Hematopoietic multipotent progenitor cell treated with erythropoietin and hydrocortisone succinate and interleukin-3 and kit ligand, for 17 days (in vitro differentiated cells): ENCODE measurements around the gene RABAC1.

ENCODE experiments used
- DNase-seq: peaks from one replicate; pipeline ENCODE4 v3.0.0-alpha.2; 2015; ENCODE audit warnings: low spot score

The RABAC1 gene

DNA sequence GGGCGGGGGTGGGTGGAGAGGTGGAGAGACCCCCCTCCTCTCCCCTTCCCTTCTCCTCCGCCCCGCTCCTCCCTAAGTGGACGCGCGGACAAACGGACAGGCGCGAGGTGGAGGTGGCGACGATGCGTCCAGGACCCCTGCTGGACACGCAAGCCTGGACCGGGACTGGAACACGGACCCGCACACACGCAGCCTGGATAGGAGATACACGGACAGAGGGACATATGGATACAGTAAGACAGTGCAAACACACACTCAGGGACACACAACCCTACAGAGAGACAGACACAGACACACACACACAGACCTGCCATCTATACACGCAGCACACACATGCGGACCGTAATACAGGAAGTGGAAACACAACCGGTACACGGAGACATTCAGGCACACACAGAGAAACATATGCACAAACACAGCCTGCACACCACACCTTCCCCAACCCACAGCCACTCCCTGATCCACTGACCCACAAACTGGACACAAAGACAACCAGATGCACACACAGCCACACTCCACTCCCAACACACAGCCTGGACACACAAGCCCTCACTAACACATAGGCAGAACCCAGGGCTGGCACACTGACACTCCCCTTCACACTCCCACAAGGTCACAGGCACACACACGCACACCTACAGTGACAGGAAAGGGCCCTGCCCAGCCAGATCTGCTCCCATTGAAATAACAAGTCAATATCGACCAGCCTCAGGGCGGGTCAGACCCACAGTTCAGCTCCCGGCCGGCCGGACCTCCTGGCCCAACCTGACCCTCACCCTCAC lies 30.2 kb downstream of the RABAC1 start:
- DNase-seq = no peak

DNA sequence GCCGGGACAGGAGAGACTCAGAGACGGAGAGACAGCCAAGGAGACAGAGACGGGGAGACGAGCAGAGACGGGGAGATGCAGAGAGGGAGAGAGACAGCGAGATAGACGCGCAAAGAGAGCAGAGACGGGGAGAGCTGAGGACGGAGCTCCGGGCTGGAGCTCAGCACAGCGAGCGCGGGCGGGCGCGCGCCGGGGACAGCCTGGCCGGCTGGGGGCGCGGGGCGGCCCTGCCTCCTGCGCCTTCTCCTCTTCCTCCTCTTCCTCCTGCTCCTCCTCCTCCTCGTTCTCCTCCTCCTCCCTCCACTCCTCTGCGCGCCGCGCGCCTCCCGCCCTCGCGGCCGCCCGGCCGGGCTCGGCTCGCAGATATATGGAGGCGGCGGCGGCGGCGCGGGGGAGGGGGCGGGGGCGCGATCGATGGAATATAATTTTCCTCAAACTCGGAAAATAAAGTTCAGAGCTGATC lies 30.9 kb downstream of the RABAC1 start, which contains the start of gene ERFL:
TSS of gene ERFL (minus strand) at position 229 of the 463 bp plus-strand sequence. CDS start 15,530 bp downstream, outside the sequence.
- no peak for DNase-seq

DNA sequence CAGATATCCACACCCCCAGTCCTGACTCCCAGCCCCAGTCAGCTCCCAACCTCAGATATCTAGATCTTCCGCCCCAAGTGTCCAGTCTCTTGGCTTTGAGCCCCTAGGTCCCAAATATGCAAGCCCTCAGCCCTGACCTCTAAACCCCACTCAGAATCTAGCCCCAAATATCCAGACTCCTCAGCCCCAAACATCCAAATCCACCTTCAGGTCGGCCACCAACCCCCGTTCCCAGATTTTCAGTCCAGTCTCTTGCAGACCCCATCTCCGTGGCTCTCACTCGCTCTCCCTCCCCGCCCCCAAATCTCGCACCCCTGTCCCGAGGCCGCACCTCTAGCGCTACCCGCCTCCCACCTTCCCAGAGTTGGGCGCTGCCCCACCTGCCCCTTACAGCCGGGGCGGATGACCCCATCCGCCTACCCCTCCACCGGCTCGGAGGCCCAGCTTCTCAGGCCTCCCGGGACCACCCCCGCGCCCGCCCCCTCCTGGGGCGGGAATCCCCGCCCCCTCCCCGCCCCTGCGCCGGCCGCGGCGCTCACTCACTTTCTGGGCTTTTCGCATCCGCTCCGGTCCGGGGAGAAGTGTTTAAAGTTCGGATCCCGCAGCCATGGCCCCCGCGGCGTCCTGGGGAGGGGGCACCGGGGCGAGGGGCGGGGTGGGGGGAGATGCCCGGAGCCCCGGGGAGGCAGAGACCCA lies 31.5 kb downstream of the RABAC1 start:
- no peak for DNase-seq

DNA sequence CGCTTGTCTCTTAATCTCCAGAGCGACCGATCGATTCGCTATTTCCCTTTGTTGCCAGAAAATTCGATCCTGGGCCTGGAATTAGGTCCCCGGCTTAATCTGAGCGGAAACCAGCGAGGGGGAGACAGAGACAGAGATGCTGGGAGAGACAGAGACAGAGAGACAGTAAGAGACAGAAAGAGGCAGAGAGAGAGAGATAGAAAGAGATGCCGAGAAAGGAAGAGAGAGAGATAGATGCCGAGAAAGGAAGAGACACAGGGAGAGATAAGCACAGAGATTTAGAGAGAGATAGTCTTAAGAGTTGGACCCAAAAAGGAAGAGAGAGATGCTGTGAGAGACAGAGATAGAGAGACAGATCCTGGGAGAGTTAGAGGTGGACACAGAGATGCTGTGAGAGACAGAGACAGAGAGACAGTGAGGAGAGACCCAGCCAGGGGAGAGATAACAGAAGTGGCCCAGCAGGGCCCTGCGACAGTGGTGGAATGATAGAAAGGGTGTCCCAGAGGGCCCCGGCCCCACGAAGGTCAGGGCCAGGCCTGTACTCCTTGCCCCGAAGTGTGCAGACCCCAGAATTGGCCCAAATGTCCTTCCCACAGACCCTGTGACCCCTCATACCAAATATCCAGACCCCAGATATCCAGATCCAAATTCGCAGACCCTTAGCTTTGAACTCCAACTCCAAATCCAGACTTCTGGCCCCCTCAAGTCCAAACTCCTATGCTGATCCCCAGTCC lies 32.2 kb downstream of the RABAC1 start:
- no peak for DNase-seq

DNA sequence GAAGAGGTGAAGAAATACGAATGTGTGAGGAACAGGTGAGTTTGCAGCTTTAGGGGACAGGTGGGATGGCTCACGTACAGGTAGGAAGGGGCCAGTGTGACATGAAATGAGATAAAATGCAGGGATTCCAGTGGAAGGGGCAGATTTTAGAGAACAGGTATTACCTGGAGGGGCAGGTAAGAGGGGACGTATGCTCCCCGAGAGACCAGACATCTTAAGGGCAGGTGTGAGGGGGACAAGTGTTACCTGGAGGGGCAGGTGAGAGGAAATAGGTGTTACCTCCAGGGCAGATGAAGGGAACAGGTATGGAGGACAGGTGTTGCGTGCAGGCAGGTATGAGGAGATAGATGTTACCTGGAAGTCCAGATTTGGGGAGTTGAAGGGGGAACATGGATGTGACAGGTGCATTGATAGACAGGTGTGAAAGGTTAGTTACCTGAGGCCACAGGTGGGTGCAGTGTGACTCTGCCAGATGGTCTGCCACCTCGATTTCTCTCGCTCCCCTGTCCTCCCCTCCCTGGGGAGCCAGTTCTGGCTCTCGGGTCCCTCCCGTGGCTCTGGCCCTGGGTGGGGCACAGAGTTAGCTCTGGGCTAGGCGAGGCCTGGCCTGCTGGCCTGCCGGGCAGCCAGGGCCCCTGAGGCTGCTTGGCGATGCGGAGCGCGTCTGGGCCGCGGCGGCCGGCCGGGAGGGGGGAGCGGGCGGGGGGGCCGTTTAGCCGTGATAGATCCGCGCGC lies 32.9 kb downstream of the RABAC1 start:
- DNase-seq = no peak

DNA sequence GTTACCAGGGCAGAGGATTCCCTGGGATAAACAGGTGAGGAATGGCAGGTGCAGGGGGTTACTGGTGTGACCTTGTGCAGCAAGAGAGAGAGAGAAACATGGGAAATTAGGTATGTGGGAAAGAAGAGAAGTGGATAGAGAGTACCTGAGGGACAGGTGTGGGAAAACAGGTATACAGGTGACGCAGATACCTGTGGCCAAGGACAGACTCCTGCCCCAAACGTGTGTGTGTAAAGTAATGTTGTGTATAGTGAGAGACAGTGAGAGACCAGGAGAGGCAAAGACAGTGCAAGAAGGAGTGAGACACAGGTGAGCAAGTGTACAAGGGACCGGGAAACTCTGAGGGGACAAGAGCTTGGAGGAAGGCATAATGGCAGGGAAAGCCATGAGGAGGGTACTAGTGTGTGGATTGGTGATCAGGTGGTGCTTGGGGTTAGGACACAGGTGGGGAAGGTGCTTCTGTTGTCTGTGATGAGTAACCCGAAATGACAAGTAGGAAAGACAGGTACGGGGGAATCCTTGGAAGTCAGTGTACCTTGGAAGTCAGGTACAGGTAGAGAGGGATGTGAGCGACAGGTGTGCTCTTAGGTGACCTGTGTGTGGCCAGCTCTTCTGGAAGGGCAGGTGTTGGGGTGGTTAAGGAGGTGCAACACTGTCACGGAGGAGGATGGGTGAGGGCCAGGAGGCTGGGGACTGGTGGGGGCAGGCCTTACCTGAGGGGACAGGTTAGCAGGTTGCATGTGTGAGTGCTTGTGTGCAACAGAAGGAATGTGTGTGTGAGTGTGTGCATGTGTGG lies 33.7 kb downstream of the RABAC1 start:
- no peak for DNase-seq

DNA sequence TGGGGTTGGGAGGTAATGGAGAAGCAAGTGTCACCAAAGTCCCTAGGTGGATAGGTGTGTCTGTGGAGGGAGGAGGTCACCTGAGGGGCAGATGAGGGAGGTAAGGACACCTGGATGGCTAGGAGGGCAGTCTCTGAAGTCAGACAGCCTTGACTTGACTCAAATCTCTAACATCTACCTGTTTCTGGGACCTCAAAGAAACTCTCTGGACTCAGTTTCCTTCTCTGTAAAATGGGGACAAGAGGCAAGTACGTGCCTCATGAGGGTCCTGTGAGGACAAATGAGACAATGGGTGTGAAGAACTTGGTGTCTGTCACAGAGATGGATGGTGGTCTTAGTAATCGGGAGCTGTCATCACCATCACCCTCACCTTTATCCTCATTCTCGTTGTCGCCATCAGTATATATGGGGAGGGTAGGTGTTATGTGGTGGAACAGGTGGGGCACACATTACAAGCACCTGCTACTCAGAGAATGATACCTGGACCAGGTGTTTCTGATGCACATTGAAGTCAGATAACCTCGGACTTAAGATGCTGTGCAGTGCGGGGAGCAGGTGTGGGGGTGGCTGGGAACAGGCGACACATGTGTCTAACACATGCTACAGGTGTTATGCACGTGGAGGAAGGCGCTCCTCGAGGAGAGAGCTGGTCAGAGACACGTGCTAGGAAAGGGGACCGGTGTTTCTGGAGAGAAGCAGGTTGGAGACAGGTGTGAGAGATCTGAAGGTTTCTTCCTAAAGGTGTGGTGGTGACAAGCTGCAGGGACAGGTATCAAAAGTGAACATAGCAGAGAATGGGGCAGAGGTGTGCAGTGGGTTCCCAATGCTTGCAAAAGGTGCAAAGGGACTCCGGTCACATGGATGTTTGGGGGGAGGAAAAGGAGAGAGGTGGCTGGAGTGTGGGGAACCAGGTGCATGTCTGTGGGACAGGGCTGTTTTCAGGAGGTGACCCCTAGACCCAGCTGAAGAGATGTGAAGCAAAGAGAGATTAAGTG lies 34.7 kb downstream of the RABAC1 start:
- DNase-seq = no peak

DNA sequence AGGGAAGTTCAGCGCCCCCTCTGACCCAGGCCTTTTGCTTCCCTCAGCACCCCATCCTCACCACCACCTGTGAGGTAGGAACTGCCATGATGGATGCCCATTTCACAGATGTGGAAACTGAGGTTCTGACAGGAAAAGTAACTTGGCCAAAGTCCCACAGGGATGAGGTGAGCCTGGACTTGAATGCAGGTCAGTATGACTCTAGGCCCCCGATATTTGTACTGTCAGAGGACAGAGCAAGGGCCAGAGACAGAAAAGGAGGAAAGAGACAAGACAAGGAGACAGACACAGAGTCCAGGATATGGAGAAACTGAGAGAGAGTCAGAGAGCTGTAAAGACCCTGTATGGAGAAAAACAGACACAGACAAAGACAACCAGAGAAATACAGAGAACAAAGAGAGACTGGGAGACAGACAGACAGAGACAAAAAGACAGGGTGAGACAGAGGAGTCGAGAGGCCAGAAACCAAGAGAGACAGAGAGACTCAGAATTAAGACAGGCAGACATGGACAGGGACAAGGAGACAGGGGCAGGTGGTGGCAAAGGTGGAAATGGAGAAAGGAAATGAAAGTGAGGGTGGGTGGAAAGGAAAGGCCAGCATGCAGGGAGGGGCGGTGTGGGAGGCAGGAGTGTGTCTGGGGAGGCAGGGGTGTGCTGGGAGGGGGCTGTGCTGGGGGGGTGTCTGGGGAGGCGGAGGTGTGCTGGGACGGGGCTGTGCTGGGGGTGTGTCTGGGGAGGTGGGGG lies 35.9 kb downstream of the RABAC1 start:
- DNase-seq = no peak

DNA sequence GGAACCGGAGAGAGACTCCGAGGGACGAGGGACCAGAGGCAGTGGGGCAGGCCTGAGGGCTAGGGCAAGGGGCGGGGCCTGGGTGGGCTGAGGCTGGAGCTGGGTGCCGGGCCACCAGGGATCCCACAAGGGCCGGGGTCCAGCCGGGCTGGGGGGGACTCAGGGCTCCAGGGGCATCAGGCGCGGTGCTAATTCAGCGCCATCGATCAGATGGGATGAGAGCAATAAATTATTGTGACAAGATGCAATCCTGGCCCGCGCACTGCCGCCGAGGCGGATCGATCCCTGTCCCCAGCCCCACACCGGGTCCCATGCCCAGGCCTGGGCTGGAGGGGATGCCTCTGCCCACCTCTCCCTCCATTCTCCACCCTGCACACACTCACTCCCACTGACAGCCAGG lies 36.5 kb downstream of the RABAC1 start:
- DNase-seq = no peak

DNA sequence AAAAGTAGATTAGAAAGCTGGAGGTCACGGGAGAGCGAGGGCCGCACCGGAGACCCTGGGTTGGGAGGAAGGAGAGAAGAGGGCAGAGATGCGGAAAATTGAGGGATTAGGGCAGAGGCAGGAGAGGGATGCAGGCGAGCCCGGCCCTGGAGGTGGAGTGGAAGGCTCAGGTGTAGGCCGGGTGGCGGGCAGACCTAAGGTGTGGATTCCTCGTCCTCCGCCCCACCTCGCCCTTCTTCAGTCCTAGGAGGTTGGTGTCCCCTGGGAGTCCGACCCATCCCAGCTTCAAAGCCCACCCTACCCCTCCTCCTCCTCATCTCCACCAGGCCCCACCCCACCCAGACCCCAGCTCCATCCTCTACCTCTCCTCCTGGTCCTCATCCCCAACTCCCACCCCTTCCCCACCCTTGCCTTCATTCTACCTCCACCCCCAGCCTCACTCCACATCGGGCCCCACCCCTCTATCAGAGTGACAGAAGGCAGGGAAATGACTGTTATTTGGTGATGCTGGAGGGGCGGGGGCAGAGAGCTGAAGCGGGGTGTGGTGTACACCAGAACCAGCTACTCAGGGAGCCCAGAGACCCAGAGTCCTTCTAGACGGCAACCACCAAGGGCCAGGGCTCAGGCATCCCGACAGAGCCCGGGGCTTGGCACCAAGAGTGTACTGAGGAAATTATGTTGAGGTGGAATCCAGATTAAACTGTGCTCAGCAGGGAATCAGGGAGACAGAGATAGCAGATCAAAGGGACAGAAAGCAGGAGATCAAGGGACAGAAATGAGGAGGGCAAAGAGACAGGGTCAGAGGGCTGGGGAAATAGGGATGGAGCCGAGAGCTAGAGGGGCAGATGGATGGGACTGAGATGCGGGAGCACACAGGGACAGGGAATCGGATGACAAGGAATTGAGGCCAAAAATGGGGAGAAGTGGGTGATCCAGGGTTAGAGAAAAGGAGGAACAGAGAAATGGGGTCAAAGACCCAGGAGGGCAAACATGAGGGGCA lies 37.2 kb downstream of the RABAC1 start:
- no peak for DNase-seq

DNA sequence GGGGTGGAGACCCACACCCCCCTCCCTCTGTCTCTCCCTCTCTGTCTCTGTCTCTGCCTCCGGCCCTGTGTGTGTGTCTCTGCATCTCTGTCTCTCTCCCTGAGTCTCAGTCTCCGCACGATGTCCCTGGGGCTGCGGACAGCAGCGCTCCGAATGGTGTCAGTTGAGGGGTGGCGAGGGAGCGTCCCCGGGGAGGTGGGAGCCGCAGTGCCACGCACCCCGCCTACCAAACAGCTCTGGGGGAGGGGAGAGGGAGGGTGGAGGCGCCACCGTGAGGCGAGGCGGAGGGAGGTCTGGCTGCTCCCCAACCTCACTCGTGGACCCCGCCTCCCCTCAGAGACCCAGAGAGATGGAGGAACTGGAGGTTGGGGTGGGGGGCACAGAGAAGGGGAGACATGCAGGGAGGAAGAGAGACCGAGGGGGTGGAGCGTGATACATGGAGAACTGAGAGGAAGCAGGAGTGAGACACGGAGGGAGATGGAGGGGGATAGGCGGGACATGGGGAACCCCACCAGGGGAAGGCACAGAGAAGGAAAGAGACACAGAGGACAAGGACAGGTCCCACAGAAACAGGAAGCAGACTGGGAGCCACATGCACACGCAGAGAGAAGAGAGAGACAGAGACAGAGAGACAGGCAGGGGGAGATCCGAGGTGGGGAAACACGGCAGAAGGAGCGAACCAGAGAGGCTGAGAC lies 38.1 kb downstream of the RABAC1 start:
- no peak for DNase-seq

DNA sequence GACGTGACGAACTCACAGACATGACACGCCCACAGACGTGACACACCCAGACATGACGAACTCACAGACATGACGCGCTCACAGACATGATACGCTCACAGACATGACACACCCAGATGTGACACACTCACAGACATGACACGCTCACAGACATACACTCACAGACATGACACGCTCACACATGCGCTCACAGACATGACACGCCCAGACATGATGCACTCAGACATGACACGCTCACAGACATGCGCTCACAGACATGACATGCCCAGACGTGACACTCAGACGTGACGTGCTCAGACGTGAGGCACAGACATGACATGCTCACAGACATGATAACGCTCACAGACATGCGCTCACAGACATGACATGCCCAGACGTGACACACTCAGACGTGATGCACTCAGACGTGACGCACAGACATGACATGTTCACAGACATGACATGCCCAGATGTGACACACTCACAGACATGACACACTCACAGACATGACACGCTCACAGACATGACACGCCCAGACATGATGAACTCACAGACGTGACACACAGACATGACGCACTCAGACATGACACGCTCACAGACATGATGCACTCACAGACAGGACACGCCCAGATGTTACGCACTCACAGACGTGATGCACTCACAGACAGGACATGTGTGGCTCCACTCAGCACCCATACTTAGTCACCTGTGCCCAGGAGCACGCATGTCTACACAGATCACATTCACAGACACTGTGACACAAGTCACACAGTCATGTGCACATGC lies 39.0 kb downstream of the RABAC1 start:
- no peak for DNase-seq

DNA sequence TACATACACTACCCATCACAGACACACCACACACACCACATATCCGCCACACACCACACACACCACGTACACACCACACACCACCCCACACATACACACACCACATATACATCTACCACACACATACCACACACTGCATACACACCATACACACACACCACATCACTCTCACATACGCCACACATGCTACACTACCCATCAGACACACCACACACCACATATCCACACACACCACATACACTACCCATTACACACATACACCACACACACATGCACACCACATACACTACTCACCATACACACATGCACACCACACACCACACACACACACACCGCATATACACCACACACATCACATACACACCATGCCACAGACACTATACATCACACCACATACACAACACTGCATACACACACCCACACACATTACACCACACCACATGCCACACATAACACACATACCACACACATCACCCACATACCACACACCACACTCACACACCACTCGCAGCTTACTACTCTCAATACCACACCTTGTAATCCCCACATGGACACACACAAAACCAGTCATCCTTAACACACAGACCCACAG lies 40.4 kb downstream of the RABAC1 start:
- no peak for DNase-seq

DNA sequence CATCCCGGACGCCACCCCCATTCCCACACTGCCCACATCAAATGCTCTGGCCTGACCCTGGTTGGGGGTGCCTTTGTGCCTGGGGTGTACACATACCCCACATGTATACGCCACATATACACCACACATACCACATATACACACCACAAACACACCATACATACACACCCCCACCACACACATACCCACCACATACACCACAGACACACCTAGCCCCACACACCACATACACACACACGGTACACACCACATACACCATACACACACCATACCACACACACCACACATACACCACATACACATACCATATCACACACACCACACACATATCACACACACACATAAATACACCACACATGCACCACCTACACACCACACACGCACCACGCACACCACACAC lies 41.0 kb downstream of the RABAC1 start:
- DNase-seq = no peak

DNA sequence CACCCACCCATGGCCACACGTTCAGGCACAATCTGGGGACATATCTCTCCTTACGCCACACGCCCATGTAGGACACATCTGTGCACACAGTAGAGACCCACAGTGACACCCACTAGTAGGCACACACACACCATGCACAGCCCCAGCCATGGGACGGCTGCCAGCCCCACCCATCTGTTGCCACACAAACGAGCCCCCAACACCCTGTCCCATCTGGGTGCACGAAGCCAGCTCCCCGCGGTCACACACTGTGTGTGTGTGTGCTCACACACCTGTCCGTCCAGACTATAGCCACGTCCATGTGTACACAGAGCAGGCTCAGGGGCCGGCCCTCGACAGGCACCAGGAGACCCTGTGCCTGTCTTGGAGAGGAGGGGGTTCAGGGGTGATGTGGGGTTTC lies 41.4 kb downstream of the RABAC1 start:
- DNase-seq = no peak

DNA sequence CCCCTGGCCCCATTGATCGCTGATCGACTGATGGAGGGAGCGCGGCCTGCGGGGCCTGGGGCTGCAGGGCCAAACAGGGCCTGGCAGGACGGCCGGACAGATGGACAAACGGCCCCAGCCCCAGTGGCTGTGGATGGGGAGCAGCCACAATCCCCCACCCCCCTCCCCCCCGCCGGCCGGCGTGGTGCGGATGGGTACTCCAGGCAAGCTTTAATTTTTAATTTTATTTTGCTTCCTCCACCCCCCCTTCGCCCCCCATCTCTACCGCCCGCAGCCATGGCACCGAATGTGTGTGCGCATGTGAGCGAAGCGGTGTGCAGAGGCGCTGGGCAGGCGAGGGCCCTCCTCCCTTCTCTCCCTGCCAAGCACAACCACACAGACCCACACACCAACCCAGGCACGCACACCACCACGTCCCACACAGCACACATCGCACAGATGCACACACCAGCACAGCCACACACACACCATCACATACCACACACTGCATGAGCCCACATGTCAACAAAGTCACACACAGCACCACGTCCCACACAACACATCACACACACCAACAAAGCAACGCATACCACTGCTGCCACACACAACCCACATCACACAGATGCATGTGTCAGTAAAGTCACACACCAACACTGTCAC lies 43.2 kb downstream of the RABAC1 start:
- no peak for DNase-seq
